Endodermal cell (in vitro differentiated cells): ENCODE data around the gene SMARCC1. TPM values are rescaled to one million over a fixed set of nuclear protein-coding genes. Genes with fewer than 3 reads are reported as not detected.

Experiments
- DNase-seq: peaks from one replicate; pipeline ENCODE4 v3.0.0-alpha.2; 2017
- H3K27ac ChIP-seq: 2 replicates; pipeline ENCODE4 v1.5.1; 2013; ENCODE audit warnings: mild to moderate bottlenecking, low read depth, low read length, moderate library complexity
- H3K27me3 ChIP-seq: 2 replicates; pipeline ENCODE4 v1.6.1; 2013; ENCODE audit warnings: mild to moderate bottlenecking, low read length, moderate library complexity; ENCODE audit not compliant: insufficient read depth, control insufficient read depth, poor library complexity, severe bottlenecking
- H3K36me3 ChIP-seq: 2 replicates; pipeline ENCODE4 v1.7.0; 2013; ENCODE audit warnings: mild to moderate bottlenecking, low read length, moderate library complexity; ENCODE audit not compliant: control insufficient read depth, insufficient read depth
- H3K4me1 ChIP-seq: one replicate; pipeline ENCODE4 v1.7.0; 2013; ENCODE audit warnings: low read length; ENCODE audit not compliant: control insufficient read depth, insufficient read depth
- H3K4me3 ChIP-seq: 2 replicates; pipeline ENCODE4 v1.5.1; 2013; ENCODE audit warnings: mild to moderate bottlenecking, low read length, moderate library complexity
- H3K9ac ChIP-seq: 2 replicates; pipeline ENCODE4 v1.6.1; 2013; ENCODE audit warnings: mild to moderate bottlenecking, low read length, moderate library complexity; ENCODE audit not compliant: poor library complexity, severe bottlenecking; ENCODE audit errors: extremely low read depth
- H3K9me3 ChIP-seq: 2 replicates; pipeline ENCODE4 v1.6.1; 2013; ENCODE audit warnings: mild to moderate bottlenecking, low read length, moderate library complexity; ENCODE audit not compliant: control insufficient read depth
- H3K27ac Mint-ChIP-seq: 2 replicates; pipeline ENCODE4 v1.8.0; 2020; ENCODE audit warnings: mixed read lengths
- H3K27me3 Mint-ChIP-seq: 2 replicates; pipeline ENCODE4 v1.8.0; 2021; ENCODE audit warnings: mild to moderate bottlenecking, mixed read lengths; ENCODE audit not compliant: insufficient read depth
- H3K36me3 Mint-ChIP-seq: 2 replicates; pipeline ENCODE4 v1.8.0; 2020; ENCODE audit warnings: low read depth, mixed read lengths
- H3K4me1 Mint-ChIP-seq: 2 replicates; pipeline ENCODE4 v1.8.0; 2020; ENCODE audit warnings: mixed read lengths
- H3K4me3 Mint-ChIP-seq: 2 replicates; pipeline ENCODE4 v1.8.0; 2020; ENCODE audit warnings: mild to moderate bottlenecking, moderate library complexity, mixed read lengths
- H3K9me3 Mint-ChIP-seq: 2 replicates; pipeline ENCODE4 v1.8.0; 2020; ENCODE audit warnings: mild to moderate bottlenecking, mixed read lengths
- CTCF ChIP-seq: fragments of 200-600 bp; sonication (generic); conservative IDR thresholded peaks from 2 replicates; pipeline ENCODE4 v1.5.0; 2021; ENCODE audit warnings: antibody characterized with exemption, mild to moderate bottlenecking
- WGBS, 2 experiments: methylation state at CpG; one replicate each; pipeline versions ENCODE4 v1.1.5 to v1.1.7; 2013; ENCODE audit warnings: missing lambda C conversion rate in 2 of 2, mixed read lengths in 1 of 2; ENCODE audit not compliant: insufficient coverage in 1 of 2, insufficient read length in 1 of 2; 5-methylcytosine and 5-hydroxymethylcytosine counted together
- total RNA-seq, 2 donors: library from RNA; stranded (reverse); fragmentation: NEBNext Ultra II Directional in 1 of 2; extraction: Animal tissue kit (Norgen Biotek cat#: 25700) in 1 of 2; gene quantifications; 2 replicates in 1 of 2; 3 replicates in 1 of 2; pipeline ENCODE4 v1.2.1, GENCODE V29; 2021

SMARCC1 gene
- total RNA-seq, 2 donors from 2014 or later, result 200 to 231 TPM

DNA sequence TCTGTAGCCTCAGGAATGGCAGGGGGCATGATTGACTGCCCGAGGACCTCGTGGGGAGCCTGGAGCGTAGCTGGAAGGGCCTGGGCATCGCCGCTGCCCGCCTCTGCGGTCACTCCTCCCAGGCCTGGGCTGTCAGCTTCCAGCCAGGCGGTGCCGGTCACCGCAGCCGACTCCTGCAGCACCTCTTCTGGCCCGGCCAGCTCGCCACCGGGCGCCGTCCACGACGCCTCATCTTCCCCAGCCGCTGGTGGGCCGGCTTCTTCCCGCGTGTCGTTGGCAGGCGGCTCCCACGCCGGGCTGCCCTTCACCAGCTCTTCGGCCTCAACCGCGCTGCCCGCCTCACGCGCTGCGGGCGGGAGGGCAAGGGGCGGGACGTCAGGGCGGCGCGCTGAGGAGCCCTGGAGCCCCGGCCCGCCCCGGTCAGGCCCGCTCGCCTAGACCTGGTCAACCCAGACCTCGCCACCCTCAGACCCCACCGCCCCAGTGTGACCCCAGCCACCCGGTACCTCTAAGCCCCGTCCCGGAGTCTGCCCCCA lies 204.0 kb downstream of the SMARCC1 start:
- Mint-ChIP-seq H3K27me3 (peaks cover 82% of the 10 kb centered on the region), H3K4me3 (peak overlapping the region; percentile 44), H3K27ac (no peak overlapping the region), H3K36me3 (no peaks in the 10 kb centered on the region), H3K4me1 (no peaks in the 10 kb centered on the region), H3K9me3 (no peaks in the 10 kb centered on the region)
- no peaks in the 10 kb centered on the region for H3K9me3 ChIP-seq
- TF ChIP-seq CTCF, result no peak
- peaks cover 48% of the 10 kb centered on the region for H3K27me3 ChIP-seq
- H3K4me1 ChIP-seq, result no peaks in the 10 kb centered on the region
- no peak overlapping the region for H3K4me3 ChIP-seq
- DNase-seq, result peak; percentile 75
- H3K9ac ChIP-seq, result no peak overlapping the region
- no peak overlapping the region for H3K27ac ChIP-seq
- 16 to 33% methylated on average over 10 to 49 of the region's 49 CpGs for WGBS, 2 experiments
- H3K36me3 ChIP-seq, result no peaks in the 10 kb centered on the region

DNA sequence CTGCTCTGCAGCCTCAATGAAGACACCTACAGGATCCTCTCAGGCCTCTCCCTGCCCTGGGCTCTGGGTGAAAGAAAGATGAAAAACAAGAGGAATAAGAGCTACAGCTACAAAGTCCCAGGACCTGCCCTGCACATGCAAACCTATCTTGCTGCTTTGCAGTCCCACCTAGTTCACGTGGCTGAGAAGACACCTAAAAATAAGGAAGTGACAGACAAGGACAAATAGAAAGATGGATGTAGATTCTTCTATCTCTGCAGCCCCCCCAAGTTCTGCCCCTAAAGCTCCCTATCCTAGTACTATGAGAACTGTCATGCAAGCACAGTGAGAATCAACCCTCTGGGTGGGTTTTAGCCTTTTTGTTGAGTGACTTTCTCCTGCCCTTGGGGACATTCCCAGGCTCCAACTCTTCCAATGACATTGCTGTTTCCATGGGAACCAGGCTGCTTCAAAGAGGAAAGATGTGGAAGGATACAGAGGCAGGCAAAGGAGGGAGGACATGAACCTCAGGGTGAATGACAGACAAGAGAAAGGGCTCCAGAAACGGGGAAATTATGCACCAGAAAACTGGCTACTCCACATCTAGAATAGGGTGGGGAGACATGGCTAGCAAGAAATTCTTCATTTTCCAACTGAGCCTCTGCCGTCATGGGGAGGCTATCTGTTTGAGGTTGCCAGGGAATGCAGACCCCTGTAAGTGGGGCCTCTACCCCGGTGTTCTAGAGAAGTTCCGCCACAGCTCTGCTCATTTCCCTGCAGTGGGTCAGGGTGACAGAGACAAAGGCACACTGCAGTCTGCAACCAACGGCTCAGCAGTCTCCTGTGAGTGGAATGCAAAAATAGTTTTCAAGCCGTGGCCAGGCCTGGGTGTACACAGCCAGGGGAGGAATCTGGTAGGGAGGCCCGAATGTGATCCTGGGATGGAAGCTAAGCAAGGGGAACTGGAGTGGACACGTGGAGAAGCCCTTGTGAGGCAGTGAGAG lies 208.2 kb downstream of the SMARCC1 start:
- H3K4me3 ChIP-seq, result no peak overlapping the region
- Mint-ChIP-seq H3K36me3 (no peaks in the 10 kb centered on the region), H3K27ac (no peak overlapping the region), H3K27me3 (peaks cover 56% of the 10 kb centered on the region), H3K9me3 (no peaks in the 10 kb centered on the region), H3K4me3 (no peak overlapping the region), H3K4me1 (no peaks in the 10 kb centered on the region)
- H3K36me3 ChIP-seq, result no peaks in the 10 kb centered on the region
- H3K27ac ChIP-seq, result peak overlapping the region; percentile 93
- DNase-seq, result no peak
- H3K9ac ChIP-seq, result no peak overlapping the region
- WGBS, 2 experiments, result 58 to 84% methylated on average over 8 to 9 of the region's 9 CpGs
- H3K4me1 ChIP-seq, result no peaks in the 10 kb centered on the region
- H3K27me3 ChIP-seq, result peaks cover 37% of the 10 kb centered on the region
- H3K9me3 ChIP-seq, result no peaks in the 10 kb centered on the region
- no peak for TF ChIP-seq CTCF

- Histone ChIP-seq H3K4me1 (no peaks in the 10 kb centered on the region), H3K9ac (no peak overlapping the region), H3K4me3 (no peak overlapping the region), H3K36me3 (no peaks in the 10 kb centered on the region), H3K27me3 (peaks cover 24% of the 10 kb centered on the region), H3K27ac (peak overlapping the region; percentile 93), H3K9me3 (no peaks in the 10 kb centered on the region)
- no peaks in the 10 kb centered on the region for H3K9me3 Mint-ChIP-seq
- no peak overlapping the region for H3K4me3 Mint-ChIP-seq
- H3K27me3 Mint-ChIP-seq, result peaks cover 41% of the 10 kb centered on the region
- TF ChIP-seq CTCF, result no peak
- no peaks in the 10 kb centered on the region for H3K4me1 Mint-ChIP-seq
- WGBS, 2 experiments, result 76 to 86% methylated on average over 8 to 10 of the region's 10 CpGs
- no peaks in the 10 kb centered on the region for H3K36me3 Mint-ChIP-seq
- H3K27ac Mint-ChIP-seq, result no peak overlapping the region
- no peak for DNase-seq
Measured at GRCh38 chr3:47571391-47572175, 210.1 kb downstream of the SMARCC1 start.
